A549 (cell line): Measurements from ENCODE around the gene PCNT.

ENCODE experiments used
- MAFK ChIP-seq: fragments of 450-650 bp; IDR thresholded peaks from 2 replicates; pipeline ENCODE4 v1.6.1; 2014; ENCODE audit not compliant: partially characterized antibody
- POLR2A ChIP-seq: IDR thresholded peaks from 2 replicates; pipeline ENCODE4 v1.6.1; 2012; ENCODE audit warnings: mild to moderate bottlenecking, low read length
- TF ChIP-seq, protein P1 (sequence below): fragments of >200 bp; sonication (Bioruptor Twin); formaldehyde crosslinking; IDR thresholded peaks from 3 replicates; pipeline ENCODE4 v1.5.1; 2016
- TF ChIP-seq, protein P2 (sequence below): IDR thresholded peaks from 2 replicates; pipeline ENCODE4 v1.6.1; 2012

DNA sequence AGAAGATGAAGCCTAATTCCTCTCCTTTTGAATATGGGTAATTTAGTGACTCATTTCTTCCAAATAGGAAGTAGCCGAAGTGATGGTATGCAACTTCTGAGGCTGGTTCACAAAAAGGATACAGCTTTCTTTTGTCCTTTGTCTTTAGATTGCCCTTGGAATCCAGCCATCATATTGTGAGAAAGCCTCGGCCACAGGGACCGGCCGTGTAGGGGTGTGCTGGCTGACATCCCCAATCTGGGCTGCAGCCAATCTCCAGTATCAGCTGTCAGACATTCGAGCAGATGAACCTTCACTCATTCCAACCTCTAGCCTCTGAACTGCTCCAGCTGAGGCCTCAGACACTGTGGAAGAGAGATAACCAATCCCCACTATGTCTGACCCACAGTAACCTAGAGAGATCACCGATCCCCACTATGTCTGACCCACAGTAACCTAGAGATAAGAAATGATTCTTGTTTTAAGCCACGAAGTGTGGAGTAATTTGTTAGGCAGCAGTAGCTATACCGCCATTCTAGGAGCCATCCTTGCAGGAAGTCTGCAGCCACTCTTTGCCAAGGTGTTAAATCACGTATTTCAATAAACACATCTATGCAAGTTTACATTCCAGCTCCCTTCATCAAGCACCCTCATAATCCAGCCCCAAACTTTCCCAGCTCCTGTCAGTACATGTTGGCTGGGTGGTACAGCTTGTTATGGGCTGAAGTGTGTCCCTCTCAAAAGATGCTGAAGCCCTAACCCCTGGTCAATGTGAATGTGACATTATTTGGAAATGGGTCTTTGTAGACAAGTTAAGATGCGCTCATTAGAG is 131.8 kb downstream of the PCNT start:
- TF ChIP-seq MAFK (no peak), POLR2A (no peak)
- TF ChIP-seq, protein P1, sequence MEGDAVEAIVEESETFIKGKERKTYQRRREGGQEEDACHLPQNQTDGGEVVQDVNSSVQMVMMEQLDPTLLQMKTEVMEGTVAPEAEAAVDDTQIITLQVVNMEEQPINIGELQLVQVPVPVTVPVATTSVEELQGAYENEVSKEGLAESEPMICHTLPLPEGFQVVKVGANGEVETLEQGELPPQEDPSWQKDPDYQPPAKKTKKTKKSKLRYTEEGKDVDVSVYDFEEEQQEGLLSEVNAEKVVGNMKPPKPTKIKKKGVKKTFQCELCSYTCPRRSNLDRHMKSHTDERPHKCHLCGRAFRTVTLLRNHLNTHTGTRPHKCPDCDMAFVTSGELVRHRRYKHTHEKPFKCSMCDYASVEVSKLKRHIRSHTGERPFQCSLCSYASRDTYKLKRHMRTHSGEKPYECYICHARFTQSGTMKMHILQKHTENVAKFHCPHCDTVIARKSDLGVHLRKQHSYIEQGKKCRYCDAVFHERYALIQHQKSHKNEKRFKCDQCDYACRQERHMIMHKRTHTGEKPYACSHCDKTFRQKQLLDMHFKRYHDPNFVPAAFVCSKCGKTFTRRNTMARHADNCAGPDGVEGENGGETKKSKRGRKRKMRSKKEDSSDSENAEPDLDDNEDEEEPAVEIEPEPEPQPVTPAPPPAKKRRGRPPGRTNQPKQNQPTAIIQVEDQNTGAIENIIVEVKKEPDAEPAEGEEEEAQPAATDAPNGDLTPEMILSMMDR, result no peak
- TF ChIP-seq, protein P2, sequence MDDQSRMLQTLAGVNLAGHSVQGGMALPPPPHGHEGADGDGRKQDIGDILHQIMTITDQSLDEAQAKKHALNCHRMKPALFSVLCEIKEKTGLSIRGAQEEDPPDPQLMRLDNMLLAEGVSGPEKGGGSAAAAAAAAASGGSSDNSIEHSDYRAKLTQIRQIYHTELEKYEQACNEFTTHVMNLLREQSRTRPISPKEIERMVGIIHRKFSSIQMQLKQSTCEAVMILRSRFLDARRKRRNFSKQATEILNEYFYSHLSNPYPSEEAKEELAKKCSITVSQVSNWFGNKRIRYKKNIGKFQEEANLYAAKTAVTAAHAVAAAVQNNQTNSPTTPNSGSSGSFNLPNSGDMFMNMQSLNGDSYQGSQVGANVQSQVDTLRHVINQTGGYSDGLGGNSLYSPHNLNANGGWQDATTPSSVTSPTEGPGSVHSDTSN, result no peak
